CD4-positive, alpha-beta T cell treated with Interleukin-6 for 4 hours (primary cell): ENCODE measurements around the gene HEPHL1.
A peak's percentile ranks its signal among the peaks of the same experiment; 100 is the strongest.
"Not testable (repeated sequence)": the region's sequence is repeated elsewhere in the genome, so short reads cannot be mapped to it uniquely, and the experiment has no call there.

ENCODE experiments used
- DNase-seq: peaks from one replicate; pipeline ENCODE4 v3.0.0-alpha.2; 2020; ENCODE audit warnings: mixed read lengths

Gene HEPHL1

DNA sequence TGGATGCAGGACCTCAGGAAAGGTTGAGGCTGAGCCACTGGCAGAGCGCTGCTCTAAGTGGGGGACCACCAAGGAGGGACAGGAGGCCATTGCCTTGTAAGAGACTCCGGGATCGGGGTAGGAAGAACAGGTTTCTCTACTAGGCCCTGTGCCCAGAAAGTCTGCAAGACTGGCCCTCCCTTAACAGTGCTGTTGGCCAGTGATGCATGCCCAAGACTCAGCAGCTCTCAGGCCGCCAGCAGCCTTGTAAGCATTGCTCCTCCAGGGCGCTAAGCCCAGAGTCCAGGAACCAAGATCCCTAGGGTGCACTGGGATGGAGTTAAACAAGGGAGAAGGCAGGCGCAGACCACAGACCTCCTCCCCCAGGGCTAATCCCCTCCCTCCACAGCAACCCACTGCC, 68.2 kb downstream of the HEPHL1 start:
- DNase-seq = no peak

DNA sequence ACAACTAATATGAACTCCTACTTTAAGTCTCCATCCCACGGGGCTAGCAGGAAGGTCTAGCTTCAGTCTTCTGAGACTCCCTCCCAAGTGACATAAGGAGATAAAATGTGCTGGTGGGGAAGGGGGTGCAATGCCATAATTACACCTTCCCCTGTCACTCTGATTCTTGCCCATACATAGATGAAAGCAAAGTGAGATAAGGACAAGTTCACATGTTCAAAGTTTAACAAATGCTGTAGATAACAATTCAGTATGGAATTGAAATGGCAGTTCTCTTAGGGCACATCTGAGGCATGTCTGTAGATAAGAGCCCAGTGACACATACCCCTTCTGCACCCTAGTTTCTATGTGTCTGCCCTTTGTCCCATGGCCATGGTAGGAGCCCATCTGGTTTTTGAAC, 69.2 kb downstream of the HEPHL1 start:
- no peak for DNase-seq

DNA sequence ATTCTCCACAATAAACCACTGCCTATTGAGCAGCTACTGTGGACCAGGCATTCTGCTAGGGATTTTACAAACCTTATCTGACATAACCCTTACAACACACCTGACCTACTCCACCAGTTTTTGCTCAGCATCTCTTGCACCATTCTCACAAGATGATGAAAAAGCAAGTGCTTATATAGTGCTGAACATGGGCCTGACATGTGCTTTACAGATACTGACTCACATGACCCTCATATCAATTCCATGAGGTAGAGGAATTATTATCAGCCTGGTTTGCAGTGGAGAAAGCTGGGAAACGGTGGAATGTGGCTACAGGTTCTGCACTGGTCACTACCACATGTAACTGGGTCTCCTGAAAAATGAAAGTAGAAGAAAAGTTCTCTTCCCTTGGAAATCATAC, 69.9 kb downstream of the HEPHL1 start:
- DNase-seq = no peak

DNA sequence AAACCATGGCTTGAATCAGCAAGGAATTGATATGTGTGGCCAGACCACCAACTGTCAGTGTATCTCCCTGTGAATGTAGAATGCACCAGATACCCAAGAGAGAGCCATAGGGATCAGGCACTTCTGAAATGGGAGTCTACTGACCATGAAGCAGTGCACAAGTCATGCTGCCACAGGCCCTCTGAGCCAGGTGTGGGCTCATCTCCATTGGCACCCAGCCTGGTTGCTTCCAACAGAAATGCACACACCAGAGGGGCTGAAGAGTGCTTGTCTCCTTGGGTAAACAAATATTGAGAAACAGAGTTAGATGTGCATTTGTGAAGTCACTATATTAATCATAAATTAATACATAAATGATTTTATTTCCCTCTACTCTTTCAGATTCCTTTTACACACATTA, 79.1 kb downstream of the HEPHL1 start:
- DNase-seq = no peak

DNA sequence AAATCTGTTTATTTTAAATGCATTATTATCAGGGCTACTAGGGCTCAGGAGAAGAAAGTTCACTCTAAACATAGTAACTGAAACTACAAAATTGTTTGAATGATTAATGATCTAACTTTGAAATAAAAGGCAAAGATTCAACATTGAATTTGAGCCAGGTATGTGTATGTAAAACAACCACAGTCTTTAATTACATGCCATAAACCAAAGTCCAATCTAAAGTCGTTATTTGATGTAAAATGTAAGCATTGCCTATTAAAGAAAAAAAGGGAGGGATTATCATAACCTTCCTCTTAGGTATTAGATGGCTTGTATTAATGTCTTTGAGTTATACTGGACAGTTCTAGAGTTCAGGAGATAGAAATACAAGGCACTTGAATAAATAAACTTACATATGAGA, 82.3 kb downstream of the HEPHL1 start:
- DNase-seq = no peak

DNA sequence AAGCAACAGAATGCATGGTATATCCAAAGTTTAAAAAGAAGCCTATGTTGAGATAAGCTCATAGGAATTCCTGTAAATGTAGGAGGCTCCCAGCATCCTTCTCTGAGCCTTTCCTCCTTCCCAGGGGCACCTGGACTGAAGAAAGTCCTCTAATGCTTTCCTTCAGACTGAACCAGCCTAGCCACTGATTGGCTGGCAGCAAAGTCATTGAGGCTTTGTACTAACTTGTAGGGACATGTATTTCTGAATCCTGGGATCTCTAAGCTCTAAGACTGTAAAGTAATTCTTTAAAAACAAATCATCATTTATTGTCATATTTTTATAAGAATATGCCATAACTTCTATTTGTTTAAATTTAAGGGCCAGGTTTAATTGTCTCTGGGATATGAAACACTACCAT, 83.6 kb downstream of the HEPHL1 start:
- no peak for DNase-seq

DNA sequence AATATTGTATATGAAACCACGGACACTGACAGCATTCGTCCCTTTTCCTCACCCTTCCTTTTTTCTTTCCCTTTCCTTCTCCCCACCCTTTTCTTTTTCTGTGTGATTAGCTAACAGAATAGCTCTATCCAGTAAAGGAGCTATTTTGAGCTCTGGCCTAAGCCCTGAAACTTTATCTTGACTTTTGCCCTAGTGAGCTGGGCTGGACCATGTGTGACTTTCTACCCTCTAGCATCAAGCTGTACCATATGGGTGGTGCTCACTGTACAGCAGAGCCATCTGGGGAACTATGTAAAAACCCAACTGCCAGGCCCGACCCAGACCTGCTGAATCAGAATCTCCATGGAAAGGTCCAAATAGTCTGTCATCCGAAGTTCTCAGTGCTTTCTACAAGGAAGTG, 85.6 kb downstream of the HEPHL1 start:
- DNase-seq = no peak

DNA sequence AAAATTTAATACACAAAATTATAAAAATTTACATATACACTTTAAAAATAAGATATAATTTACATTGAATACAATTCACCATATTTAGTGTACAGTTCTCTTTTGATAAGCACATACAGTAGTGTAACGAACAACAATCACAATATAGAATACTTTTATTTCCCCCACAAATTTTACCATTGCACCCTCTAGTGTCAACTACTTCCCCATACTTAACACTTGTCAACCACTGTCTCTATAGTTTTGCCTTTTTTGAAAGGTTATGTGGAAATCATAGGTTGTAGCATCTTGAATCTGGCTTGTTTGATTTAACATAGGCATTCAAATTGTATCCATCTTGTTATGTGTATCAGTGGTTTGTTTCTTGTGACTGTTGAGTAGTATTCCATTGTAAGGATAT, 86.2 kb downstream of the HEPHL1 start:
- DNase-seq = no peak

DNA sequence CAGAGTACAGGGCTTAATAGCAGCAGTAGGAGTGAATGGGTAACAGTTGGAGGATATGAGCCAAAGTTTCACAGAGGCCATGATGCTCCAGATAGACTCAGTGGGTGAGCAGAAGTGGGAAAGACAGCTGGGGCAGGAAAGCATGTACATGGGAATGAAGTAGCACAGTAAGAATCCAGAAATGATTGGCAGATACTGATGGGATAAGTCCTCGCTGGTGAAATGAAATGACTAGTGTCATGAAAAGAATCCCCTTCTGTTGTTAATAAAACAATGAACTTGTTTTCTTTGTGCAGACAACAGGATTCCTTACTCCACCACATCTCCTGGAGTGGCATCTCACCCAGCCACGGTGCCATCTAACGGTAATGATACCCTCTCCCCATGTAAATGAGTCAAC, 90.1 kb downstream of the HEPHL1 start:
- no peak for DNase-seq

DNA sequence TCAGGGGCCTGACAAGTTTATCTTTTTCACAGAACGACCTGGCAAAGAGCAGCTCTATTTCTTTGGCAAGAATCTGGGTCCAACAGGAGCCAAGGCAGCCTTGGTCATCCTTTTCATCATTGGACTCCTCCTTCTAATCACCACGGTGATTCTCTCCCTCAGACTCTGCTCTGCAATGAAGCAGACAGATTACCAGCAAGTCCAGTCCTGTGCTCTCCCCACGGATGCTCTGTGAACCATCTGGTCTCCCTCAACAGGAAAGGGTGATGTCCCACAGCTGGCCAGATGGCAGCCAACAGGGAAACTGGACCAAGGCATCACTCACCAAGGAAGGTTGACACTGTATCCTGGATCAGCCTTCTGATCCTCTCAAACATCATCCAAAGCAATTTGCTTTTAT, 90.5 kb downstream of the HEPHL1 start:
- DNase-seq = no peak

DNA sequence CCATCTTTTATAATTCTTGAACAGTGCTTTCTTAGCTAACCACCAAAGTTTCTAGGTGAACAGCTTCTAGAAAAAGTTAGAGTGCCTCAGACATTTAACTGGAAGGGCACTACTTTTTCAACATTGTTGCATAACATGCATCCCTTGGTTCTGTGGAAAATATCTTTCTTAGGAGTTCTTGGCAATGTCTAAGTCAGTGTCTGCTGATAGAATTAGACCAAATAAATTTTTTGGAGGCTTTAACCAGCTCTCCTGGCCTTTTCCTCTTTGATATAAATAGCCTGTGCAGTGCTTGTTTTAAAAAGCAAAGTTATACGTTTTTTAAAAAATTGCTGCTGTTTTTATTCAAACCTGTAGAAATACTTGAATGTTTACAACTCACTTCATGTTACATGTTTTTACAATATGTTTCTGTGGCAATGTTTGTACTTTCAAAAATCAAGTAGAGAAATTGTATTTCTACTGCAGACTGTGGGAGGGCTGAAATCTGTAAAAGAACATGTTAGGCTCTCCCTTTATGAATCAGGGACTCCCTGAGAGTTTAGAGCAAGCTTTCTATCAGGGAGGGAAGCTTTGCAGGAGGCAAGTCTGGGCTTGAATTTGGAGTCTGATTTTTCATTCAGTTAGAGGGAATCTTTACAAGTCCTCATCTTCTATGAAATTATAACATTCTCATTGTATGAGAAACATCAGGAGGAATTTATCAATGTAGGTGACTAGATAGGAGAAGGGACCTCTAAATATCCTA, 91.2 kb downstream of the HEPHL1 start:
- DNase-seq = no peak

DNA sequence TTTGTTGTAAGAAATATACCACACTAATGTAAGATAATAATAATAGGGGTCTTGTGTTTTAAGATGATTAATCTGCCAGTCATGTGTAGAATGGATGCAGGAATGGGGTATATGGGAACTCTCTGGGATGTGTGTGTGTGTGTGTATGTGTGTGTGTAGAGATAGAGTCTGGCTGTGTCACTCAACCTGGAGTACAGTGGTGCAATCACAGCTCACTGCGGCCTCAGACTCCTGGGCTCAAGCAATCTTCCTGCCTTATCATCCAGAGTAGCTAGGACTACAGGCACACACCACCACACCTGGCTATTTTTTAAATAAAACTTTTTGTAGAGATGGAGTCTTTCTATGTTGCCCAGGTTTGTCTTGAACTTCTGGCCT, 96.0 kb downstream of the HEPHL1 start:
- DNase-seq = no peak

DNA sequence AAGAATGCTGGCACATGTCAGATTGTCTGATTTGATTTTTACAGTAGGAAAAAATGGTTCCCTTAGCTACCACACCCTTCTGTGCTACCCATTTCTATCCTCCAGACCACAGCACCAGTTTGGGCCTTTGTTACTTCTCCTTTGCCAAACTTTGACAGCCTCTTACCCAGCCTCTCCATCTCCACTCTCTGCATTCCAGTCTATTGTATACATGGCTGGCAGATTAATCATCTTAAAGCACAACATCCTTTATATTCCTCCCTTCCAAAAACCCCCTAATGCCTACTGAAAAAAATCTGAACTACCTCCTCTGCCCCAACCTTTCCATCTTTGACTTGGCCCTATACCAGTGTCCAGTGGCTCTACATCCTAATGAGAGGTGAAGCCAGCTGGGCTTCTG, 96.7 kb downstream of the HEPHL1 start:
- DNase-seq = no peak

DNA sequence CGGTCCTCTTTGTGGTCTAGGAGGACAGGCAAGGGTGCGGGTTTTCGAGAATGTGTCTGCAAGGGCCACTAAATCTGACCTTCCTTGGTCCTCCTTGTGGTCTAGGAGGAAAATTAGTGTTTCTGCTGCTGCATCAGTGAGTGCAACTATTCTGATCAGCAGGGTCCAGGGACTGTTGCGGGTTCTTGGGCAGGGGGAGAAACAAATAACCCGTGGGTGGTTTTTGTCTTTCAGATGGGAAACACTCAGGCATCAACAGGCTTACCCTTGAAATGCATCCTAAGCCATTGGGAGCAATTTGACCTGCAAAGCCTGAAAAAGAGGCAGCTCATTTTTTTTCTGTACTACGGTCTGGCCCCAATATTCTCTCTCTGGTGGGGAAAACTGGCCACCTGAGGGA, 98.5 kb downstream of the HEPHL1 start:
- DNase-seq = not testable (repeated sequence)

DNA sequence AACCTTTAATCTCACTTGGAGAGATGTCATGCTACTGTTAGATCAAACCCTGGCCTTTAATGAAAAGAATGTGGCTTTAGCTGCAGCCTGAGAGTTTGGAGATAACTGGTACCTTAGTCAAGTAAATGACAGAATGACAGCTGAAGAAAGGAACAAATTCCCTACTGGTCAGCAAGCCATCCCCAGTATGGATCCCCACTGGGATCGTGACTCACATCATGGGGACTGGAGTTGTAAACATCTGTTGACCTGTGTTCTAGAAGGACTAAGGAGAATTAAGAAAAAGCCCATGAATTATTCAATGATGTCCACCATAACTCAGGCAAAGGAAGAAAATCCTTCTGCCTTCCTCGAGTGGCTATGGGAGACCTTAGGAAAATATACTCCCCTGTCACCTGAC, 99.4 kb downstream of the HEPHL1 start:
- DNase-seq = not testable (repeated sequence)

DNA sequence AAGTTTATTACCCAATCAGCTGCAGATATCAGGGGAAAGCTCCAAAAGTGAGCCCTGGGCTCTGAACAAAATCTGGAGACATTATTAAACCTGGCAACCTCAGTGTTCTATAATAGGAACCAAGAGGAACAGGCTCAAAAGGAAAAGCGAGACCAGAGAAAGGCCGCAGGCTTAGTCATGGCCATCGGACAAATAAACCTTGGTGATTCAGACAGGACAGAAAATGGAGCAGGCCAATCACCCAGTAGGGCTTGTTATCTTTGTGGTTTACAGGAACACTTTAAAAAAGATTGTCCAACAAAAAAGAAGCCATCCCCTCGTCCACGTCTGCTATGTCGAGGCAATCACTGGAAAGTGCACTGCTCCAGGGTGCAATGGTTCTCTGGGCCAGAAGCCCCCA, 99.8 kb downstream of the HEPHL1 start:
- no peak for DNase-seq

DNA sequence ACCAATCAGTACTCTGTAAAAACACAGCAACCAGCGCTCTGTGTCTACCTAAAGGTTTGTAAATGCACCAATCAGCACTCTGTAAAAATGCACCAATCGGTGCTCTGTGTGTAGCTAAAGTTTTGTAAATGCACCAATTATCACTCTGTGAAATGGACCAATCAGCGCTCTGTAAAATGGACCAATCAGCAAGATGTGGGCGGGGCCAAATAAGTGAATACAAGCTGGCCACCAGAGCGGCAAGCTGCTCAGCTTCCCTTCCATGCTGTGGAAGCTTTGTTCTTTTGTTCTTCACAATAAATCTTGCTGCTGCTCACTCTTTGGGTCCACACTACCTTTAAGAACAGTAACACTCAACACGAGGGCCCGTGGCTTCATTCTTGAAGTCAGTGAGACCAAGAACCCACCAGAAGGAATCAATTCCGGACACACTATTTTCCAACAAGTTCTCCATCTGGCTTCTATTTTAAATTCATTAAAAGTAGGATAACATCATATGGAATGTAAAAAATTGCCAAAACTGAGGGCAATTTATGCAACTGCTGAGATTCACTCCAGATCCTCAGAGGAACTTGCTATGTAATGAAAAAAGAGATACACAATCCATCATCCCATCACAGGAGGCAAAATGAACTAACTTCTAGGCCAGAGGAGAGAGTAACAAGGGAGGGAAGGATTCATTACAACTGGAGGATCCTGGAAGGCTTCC, 104.4 kb downstream of the HEPHL1 start:
- no peak for DNase-seq

DNA sequence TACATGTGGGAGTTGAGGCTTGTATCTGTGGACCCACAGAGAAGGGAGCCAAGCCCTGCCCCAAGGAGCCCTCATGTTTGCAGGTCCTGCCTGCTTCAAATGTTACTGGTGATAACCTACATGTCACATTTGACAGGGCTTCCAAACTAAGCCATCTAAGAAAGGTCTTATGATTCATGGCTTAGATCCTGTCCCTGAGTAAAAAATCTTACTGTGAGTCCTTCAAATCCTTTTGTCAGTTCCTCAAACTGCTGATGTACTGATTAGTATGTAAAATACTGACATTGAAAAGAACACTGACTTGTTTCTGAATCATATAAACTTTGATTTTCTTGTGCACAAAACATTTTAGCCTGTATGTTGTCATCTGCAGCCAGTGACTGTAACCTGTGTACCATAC, 106.5 kb downstream of the HEPHL1 start:
- DNase-seq = no peak

DNA sequence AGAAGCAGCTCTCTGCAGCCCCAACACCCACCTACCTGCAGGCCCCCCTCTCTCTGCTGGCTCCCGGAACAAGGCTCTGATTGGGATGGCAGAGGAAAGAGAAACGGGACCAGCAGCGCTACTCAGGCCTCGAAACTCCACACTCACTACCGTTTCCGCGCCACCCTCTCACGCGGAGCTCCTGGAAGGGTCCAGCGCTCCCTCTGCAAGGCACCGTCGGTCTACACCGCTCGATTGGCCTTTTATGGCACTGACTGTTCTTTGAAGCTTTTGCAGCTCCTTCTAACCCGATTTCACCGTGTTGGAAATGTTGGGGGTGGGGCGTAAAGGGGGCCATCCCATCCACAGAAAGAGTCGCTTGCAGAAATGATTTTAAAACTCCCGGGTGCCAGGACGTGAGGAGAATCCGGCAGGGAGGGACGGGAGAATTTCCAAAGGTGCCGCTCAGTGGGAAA, 107.2 kb downstream of the HEPHL1 start:
- no peak for DNase-seq

DNA sequence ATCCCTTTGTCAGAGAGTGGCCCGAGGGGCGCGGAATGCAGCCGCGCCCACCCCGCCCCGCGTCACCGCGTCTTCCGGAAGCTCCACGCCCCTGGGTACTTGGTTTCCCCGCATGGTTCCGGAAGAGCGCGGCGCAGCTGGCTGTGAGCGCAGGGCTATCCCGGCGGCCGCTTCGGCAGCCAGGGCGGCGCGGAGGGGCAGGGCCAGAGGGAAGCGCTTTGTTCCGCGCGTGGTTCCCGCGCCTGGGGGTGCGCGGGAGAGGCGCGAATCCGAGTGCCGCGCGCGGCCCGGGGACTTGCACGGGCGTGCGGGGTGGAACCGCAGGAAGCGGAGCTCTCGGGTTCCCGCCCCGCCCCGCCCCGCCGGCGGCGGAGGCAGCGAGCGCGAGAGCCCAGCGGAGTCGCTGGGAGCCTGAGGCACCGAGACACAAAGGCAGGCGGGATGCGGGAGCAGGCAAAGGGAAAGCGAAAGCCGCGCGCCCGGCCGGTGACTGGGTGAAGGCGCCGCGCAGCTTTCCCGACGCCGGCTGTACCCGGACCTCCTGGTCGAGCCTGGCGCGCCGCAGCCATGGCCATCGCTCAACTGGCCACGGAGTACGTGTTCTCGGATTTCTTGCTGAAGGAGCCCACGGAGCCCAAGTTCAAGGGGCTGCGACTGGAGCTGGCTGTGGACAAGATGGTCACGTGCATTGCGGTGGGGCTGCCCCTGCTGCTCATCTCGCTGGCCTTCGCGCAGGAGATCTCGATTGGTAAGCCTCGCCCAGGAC, 107.8 kb downstream of the HEPHL1 start, which contains the start of gene PANX1:
TSS of gene PANX1 (plus strand) at position 96 of the 766 bp plus-strand sequence. CDS start at position 568, 472 bp downstream.
- peak; percentile 77 for DNase-seq

DNA sequence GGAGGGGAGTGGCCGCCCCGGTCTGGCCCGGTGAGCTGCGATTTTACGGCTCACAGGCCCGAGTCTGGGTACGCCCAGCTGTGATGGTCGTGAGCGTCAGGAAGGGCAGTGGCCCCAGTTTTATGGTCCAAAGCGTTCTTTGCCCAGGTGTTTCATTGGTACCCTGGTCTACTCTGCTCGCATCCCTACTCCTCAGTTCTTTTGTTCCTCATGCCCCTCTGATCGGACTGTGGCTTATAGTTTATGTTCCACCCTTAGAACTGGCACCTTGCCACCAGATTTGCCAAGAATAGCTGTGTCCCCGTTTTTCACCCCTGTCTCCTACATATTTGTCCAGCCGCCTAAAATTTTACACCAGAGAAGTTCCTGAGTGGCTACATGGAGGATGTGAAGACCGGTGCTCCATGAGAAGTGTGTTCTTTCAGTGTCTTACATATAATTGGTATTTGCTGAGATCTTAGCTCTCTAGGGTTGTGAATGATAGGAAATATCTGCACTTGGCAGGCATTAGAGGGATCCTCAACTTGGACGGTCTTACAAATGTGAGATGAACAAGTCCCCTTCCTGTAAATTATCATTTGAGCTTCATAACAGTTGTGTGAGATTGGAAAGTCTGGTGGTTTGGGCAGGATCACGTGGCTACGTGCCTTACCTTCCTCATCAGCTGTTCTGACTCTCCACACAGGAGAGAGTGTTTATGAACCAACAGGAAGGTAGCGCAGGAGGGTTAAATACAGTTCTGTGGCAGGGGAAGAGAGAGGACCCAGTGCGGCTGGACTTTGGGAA, 108.6 kb downstream of the HEPHL1 start:
- peak; percentile 18 for DNase-seq

DNA sequence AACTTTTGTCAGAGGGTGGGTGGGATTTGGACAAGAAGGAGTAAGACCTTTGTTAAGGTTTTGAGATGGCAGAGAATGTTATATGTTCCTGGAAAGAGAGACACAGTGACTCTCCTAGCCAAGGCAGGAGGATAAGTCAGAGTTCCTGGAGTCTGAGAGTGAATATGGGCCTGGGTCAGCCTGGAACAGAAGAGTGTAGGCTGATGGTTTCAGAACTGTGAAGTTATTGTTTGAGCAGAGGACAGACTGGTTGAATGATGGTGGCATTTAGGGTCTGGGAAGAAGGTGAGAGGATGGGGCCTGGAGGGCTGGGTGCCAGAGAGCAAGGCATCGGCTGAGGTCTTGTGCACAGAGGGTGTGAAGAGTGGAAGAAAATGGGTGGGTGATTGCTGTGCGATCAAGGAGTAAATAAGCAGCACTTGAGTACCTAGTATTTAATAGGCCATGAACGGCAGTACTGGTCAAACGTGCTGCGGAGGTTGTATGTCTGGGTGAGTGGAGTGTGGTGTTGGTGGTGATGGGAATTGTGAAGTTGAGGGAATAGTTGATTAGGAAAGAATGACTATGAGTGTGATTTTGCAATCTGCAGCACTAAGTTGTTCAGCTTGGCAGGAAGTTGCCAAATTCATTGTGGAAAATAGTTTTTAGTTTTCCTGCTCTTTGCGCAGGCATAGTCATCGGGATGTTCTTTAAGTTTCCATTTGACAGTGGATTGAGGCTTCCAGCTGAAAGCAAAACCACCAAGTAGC, 109.3 kb downstream of the HEPHL1 start:
- no peak for DNase-seq
